GM18519 (cell line): ENCODE measurements around the gene TCAIM.

Experiments used
- ATAC-seq: cut with Tn5 transposase; IDR thresholded peaks from one replicate; pipeline ENCODE4 v1.9.1; 2021; ENCODE audit warnings: mild to moderate bottlenecking, moderate library complexity; ENCODE audit not compliant: unreplicated experiment, low FRiP score

Gene TCAIM

GRCh38 chr3:44439499-44440295, 101.1 kb downstream of the TCAIM start:
- peak; percentile 82 for ATAC-seq

GRCh38 chr3:44442596-44443309, 104.2 kb downstream of the TCAIM start:
- ATAC-seq: no peak

GRCh38 chr3:44444437-44444836, 105.9 kb downstream of the TCAIM start:
- no peak for ATAC-seq

- ATAC-seq: no peak
Observed at GRCh38 chr3:44444896-44445691, 106.5 kb downstream of the TCAIM start.

GRCh38 chr3:44445786-44446185, 107.2 kb downstream of the TCAIM start:
- ATAC-seq: no peak

- ATAC-seq: no peak
Observed at GRCh38 chr3:44446929-44447328, 108.4 kb downstream of the TCAIM start.

- no peak for ATAC-seq
Observed at GRCh38 chr3:44451441-44451840, 112.9 kb downstream of the TCAIM start.

- ATAC-seq: no peak
Observed at GRCh38 chr3:44454258-44454657, 115.7 kb downstream of the TCAIM start.

- ATAC-seq: no peak
Observed at GRCh38 chr3:44455318-44455717, 116.8 kb downstream of the TCAIM start.
